Fibroblast of lung (primary cell): ENCODE results near the gene EPB41L1. TPM values are rescaled to one million over a fixed set of nuclear protein-coding genes. Genes with fewer than 3 reads are reported as not detected.

Experiments used
- DNase-seq, 2 donors: peaks; one replicate each; pipeline versions ENCODE4 v3.0.0 to v3.0.0-alpha.2; 2010; ENCODE audit warnings: low read depth in 2 of 2
- H2AFZ ChIP-seq: 2 replicates; pipeline ENCODE4 v1.5.1; 2012; ENCODE audit warnings: low read length, control low read depth, inconsistent platforms
- H3K27ac ChIP-seq: 2 replicates; pipeline ENCODE4 v1.5.1; 2011; ENCODE audit warnings: low read length, control low read depth; ENCODE audit not compliant: insufficient read depth
- H3K27me3 ChIP-seq: 2 replicates; pipeline ENCODE4 v1.5.1; 2011; ENCODE audit warnings: mild to moderate bottlenecking, low read length; ENCODE audit not compliant: control insufficient read depth, insufficient read depth
- H3K36me3 ChIP-seq: 2 replicates; pipeline ENCODE4 v1.5.1; 2011; ENCODE audit warnings: low read length; ENCODE audit not compliant: control insufficient read depth, insufficient read depth
- H3K4me1 ChIP-seq: 2 replicates; pipeline ENCODE4 v1.5.1; 2011; ENCODE audit warnings: low read length; ENCODE audit not compliant: control insufficient read depth, insufficient read depth; ENCODE audit errors: extremely low read depth
- H3K4me2 ChIP-seq: 2 replicates; pipeline ENCODE4 v1.5.1; 2011; ENCODE audit warnings: low read length, control low read depth; ENCODE audit not compliant: insufficient read depth; ENCODE audit errors: extremely low read depth
- H3K4me3 ChIP-seq, 4 experiments: fragments of 200-600 bp in 1 of 4; sonication (generic) in 1 of 4; replicated peaks in 1 of 4; 2 replicates each; pipeline ENCODE4 v1.5.1; 2011 to 2016; ENCODE audit warnings: low read length in 4 of 4, low read depth in 3 of 4, mild to moderate bottlenecking in 3 of 4, control low read depth in 2 of 4, inconsistent platforms in 1 of 4, mixed read lengths in 1 of 4; ENCODE audit not compliant: insufficient read depth in 1 of 4; ENCODE audit errors: control extremely low read depth in 1 of 4
- H3K79me2 ChIP-seq: 2 replicates; pipeline ENCODE4 v1.5.1; 2012; ENCODE audit warnings: mild to moderate bottlenecking, low read length, inconsistent platforms; ENCODE audit not compliant: control insufficient read depth, insufficient read depth
- H3K9ac ChIP-seq: 2 replicates; pipeline ENCODE4 v1.5.1; 2011; ENCODE audit warnings: mild to moderate bottlenecking, low read length, control low read depth; ENCODE audit not compliant: insufficient read depth
- H3K9me3 ChIP-seq: 2 replicates; pipeline ENCODE4 v1.5.1; 2012; ENCODE audit warnings: low read depth, low read length; ENCODE audit not compliant: control insufficient read depth, insufficient read depth
- H4K20me1 ChIP-seq: 2 replicates; pipeline ENCODE4 v1.5.1; 2011; ENCODE audit warnings: low read length; ENCODE audit not compliant: control insufficient read depth, insufficient read depth; ENCODE audit errors: extremely low read depth
- CTCF ChIP-seq, 2 donors: IDR thresholded peaks in 1 of 2; conservative IDR thresholded peaks in 1 of 2; 1 replicate in 1 of 2; 2 replicates in 1 of 2; pipeline ENCODE4 v1.5.1; 2011 to 2012; ENCODE audit warnings: low read length in 2 of 2, control low read depth in 1 of 2, inconsistent platforms in 1 of 2, low read depth in 1 of 2, mild to moderate bottlenecking in 1 of 2
- EZH2 ChIP-seq: IDR thresholded peaks from 2 replicates; pipeline ENCODE4 v1.5.1; 2012; ENCODE audit warnings: low read length, control low read depth, mild to moderate bottlenecking; ENCODE audit errors: missing control alignments
- polyA plus RNA-seq, 2 donors: library from polyadenylated mRNA; depleted of rRNA in 1 of 2; stranded (reverse) in 1 of 2; unstranded in 1 of 2; fragments of >200 nt; gene quantifications; 2 replicates each; pipeline ENCODE4 v1.2.1, GENCODE V29; 2011 to 2012; ENCODE audit warnings: missing spikeins in 1 of 2
- total RNA-seq: library from RNA; depleted of rRNA; stranded (reverse); fragments of >200 nt; gene quantifications from 2 replicates; pipeline ENCODE4 v1.2.1, GENCODE V29; 2014

The EPB41L1 gene
- total and polyA plus RNA-seq, 2 donors (not counting 1 experiment from before 2014, with no cell fraction given), result 16.2 to 17.0 TPM

GRCh38 chr20:36230019-36230418 is 75.5 kb downstream of the EPB41L1 start:
- TF ChIP-seq EZH2 (no peak), CTCF (conservative IDR thresholded peaks at IDR 0.05 in 1 of 2, IDR thresholded peaks at IDR 0.05 in 1 of 2; ENCODE audit: low read depth in 1 of 2, low read length in 2 of 2) (no peak)
- no peaks in the 10 kb centered on the region for H4K20me1 ChIP-seq
- H3K4me2 ChIP-seq, result no peak overlapping the region
- H3K4me1 ChIP-seq, result no peaks in the 10 kb centered on the region
- no peak overlapping the region for H3K4me3 ChIP-seq
- no peak for DNase-seq
- H3K27ac ChIP-seq, result no peak overlapping the region
- no peaks in the 10 kb centered on the region for H3K79me2 ChIP-seq
- no peaks in the 10 kb centered on the region for H3K36me3 ChIP-seq
- H3K27me3 ChIP-seq, result no peaks in the 10 kb centered on the region
- H3K9me3 ChIP-seq, result no peaks in the 10 kb centered on the region
- no peak overlapping the region for H2AFZ ChIP-seq
- H3K9ac ChIP-seq, result no peak overlapping the region

- Histone ChIP-seq H4K20me1 (no peaks in the 10 kb centered on the region), H3K36me3 (no peaks in the 10 kb centered on the region), H3K79me2 (peaks cover 3% of the 10 kb centered on the region), H3K27ac (no peak overlapping the region), H3K4me1 (no peaks in the 10 kb centered on the region), H2AFZ (no peak overlapping the region), H3K9ac (no peak overlapping the region), H3K27me3 (no peaks in the 10 kb centered on the region), H3K4me3 (no peak overlapping the region), H3K4me2 (no peak overlapping the region), H3K9me3 (no peaks in the 10 kb centered on the region)
- DNase-seq, result no peak
- TF ChIP-seq CTCF (conservative IDR thresholded peaks at IDR 0.05 in 1 of 2, IDR thresholded peaks at IDR 0.05 in 1 of 2; ENCODE audit: low read depth in 1 of 2, low read length in 2 of 2), result no peak
- no peak for TF ChIP-seq EZH2
Observed at GRCh38 chr20:36231331-36231730, 76.8 kb downstream of the EPB41L1 start.

- DNase-seq, result no peak
- H3K27me3 ChIP-seq, result no peaks in the 10 kb centered on the region
Observed at GRCh38 chr20:36234771-36235320, 80.3 kb downstream of the EPB41L1 start.

More at GRCh38 chr20:36234771-36235320, 80.3 kb downstream of the EPB41L1 start:
- Histone ChIP-seq H4K20me1 (no peaks in the 10 kb centered on the region), H3K36me3 (no peaks in the 10 kb centered on the region), H3K27ac (no peak overlapping the region), H3K4me3 (no peak overlapping the region), H3K9ac (no peak overlapping the region), H3K9me3 (no peaks in the 10 kb centered on the region), H3K79me2 (peaks cover 33% of the 10 kb centered on the region), H3K4me2 (no peak overlapping the region), H2AFZ (no peak overlapping the region), H3K4me1 (peaks cover 4% of the 10 kb centered on the region)
- no peak for TF ChIP-seq CTCF (conservative IDR thresholded peaks at IDR 0.05 in 1 of 2, IDR thresholded peaks at IDR 0.05 in 1 of 2; ENCODE audit: low read depth in 1 of 2, low read length in 2 of 2)
